PFSK-1 (cell line): Measurements from ENCODE around the gene CUX1.

Experiments used
- POLR2AphosphoS5 ChIP-seq: IDR thresholded peaks from 2 replicates; pipeline ENCODE4 v1.6.1; 2012; ENCODE audit warnings: low read depth, mild to moderate bottlenecking, control low read depth, low read length, moderate library complexity
- REST ChIP-seq, 2 experiments: IDR thresholded peaks; 2 replicates each; pipeline versions ENCODE4 v1.6.1 to v1.8.0; 2011 to 2012; ENCODE audit warnings: low read depth in 2 of 2, low read length in 2 of 2, control low read depth in 1 of 2, inconsistent platforms in 1 of 2, mild to moderate bottlenecking in 1 of 2, moderate library complexity in 1 of 2; ENCODE audit not compliant: insufficient read depth in 1 of 2
- SIN3A ChIP-seq: IDR thresholded peaks from 2 replicates; pipeline ENCODE4 v1.6.1; 2012; ENCODE audit warnings: mild to moderate bottlenecking, low read length, moderate library complexity, borderline replicate concordance; ENCODE audit not compliant: insufficient read depth
- TAF1 ChIP-seq: IDR thresholded peaks from 2 replicates; pipeline ENCODE4 v1.6.1; 2012; ENCODE audit warnings: low read length, control low read depth, borderline replicate concordance; ENCODE audit not compliant: insufficient read depth

- TF ChIP-seq POLR2AphosphoS5: no peak
- TF ChIP-seq TAF1: no peak
- no peak for TF ChIP-seq REST (IDR thresholded peaks at IDR 0.05; ENCODE audit: insufficient read depth in 1 of 2, low read depth in 2 of 2, low read length in 2 of 2)
- TF ChIP-seq SIN3A: no peak
Observed at GRCh38 chr7:102055181-102055976, 238.0 kb downstream of the CUX1 start.
